Upper lobe of left lung (tissue), 6 donors: Measurements from ENCODE around the gene NOL4L. TPM values are rescaled to one million over a fixed set of nuclear protein-coding genes. Genes with fewer than 3 reads are reported as not detected.
A peak's percentile ranks its signal among the peaks of the same experiment; 100 is the strongest.

ENCODE experiments used
- ATAC-seq, 2 donors: fragments of 200-7000 bp; cut with Tn5 transposase; one replicate each; pipeline ENCODE4 v1.9.1; 2022; ENCODE audit warnings: mild to moderate bottlenecking in 2 of 2, moderate library complexity in 2 of 2; ENCODE audit not compliant: low FRiP score in 2 of 2
- DNase-seq, 2 donors: peaks; one replicate each; pipeline ENCODE4 v3.0.0-alpha.2; 2019 to 2020
- H3K27ac ChIP-seq, 4 donors: fragments of 200-600 bp; sonication (generic); one replicate each; pipeline ENCODE4 v1.5.1; 2016 to 2019
- H3K27me3 ChIP-seq, 4 donors: fragments of 200-600 bp; sonication (generic); one replicate each; pipeline ENCODE4 v1.5.1; 2017 to 2019
- H3K36me3 ChIP-seq, 4 donors: fragments of 200-600 bp; sonication (generic); one replicate each; pipeline ENCODE4 v1.5.1; 2016 to 2019
- H3K4me1 ChIP-seq, 4 donors: fragments of 200-600 bp; sonication (generic); one replicate each; pipeline ENCODE4 v1.5.1; 2018 to 2019
- H3K4me3 ChIP-seq, 4 donors: fragments of 200-600 bp; sonication (generic); one replicate each; pipeline ENCODE4 v1.5.1; 2017 to 2019; ENCODE audit warnings: mild to moderate bottlenecking in 2 of 4, moderate library complexity in 1 of 4
- H3K9me3 ChIP-seq, 4 donors: fragments of 200-600 bp; sonication (generic); one replicate each; pipeline ENCODE4 v1.5.1; 2018 to 2019
- CTCF ChIP-seq, 6 experiments: fragments of 450-650 bp in 4 of 6; fragments of 200-600 bp in 2 of 6; sonication (generic) in 2 of 6; IDR thresholded peaks; one replicate each; pipeline ENCODE4 v1.5.1; 2016 to 2019; ENCODE audit warnings: antibody characterized with exemption in 6 of 6
- EP300 ChIP-seq, 4 donors: sonication (generic); formaldehyde crosslinking; IDR thresholded peaks; one replicate each; pipeline ENCODE4 v1.5.1; 2017; ENCODE audit warnings: antibody characterized with exemption in 4 of 4, control low read depth in 2 of 4
- POLR2A ChIP-seq, 4 donors: fragments of 450-650 bp; IDR thresholded peaks; one replicate each; pipeline ENCODE4 v1.5.1; 2016 to 2017; ENCODE audit warnings: antibody characterized with exemption in 4 of 4, mild to moderate bottlenecking in 2 of 4
- POLR2AphosphoS5 ChIP-seq, 2 donors: sonication (generic); formaldehyde crosslinking; IDR thresholded peaks; one replicate each; pipeline ENCODE4 v1.5.1; 2017; ENCODE audit warnings: antibody characterized with exemption in 2 of 2
- WGBS, 2 donors: methylation state at CpG; one replicate each; pipeline ENCODE4 v1.1.5; 2017 to 2018; 5-methylcytosine and 5-hydroxymethylcytosine counted together
- total RNA-seq, 6 donors: library from RNA; depleted of rRNA in 4 of 6; stranded (reverse); fragments of >200 nt in 4 of 6; gene quantifications; one replicate each; pipeline versions ENCODE4 v1.1.0 to v1.2.1, GENCODE V29; 2016 to 2021
- donor health status: DM: no; HTN: no; CAD: no; lungs with moderate emphysema.
- donor health status: DM: no; HTN: yes; CAD: no; lungs with severe emphysema.

The NOL4L gene
- total RNA-seq, 6 donors from 2014 or later = 13.4 to 40.2 (median 19.0) TPM

- TF ChIP-seq POLR2AphosphoS5 (IDR thresholded peaks at IDR 0.05) (no peak), EP300 (IDR thresholded peaks at IDR 0.05) (no peak)
- Histone ChIP-seq H3K9me3 (no peaks in the 10 kb centered on the region), H3K27me3 (no peaks in the 10 kb centered on the region), H3K36me3 (peaks cover 0 to 69% (median 25%) of the 10 kb centered on the region in 4 donors), H3K4me1 (peaks cover 20 to 43% (median 33%) of the 10 kb centered on the region in 4 donors), H3K4me3 (no peak overlapping the region), H3K27ac (peak overlapping the region in 2 of 4 donors; percentile 37 to 52)
- no peak for ATAC-seq
- peak in 1 of 2 donors; percentile 21 for DNase-seq
- WGBS, 2 donors = 37 to 63% methylated on average over 11 to 12 of the region's 12 CpGs
These were observed 139.4 kb downstream of the NOL4L start for GRCh38 chr20:32445539-32446273.

DNA sequence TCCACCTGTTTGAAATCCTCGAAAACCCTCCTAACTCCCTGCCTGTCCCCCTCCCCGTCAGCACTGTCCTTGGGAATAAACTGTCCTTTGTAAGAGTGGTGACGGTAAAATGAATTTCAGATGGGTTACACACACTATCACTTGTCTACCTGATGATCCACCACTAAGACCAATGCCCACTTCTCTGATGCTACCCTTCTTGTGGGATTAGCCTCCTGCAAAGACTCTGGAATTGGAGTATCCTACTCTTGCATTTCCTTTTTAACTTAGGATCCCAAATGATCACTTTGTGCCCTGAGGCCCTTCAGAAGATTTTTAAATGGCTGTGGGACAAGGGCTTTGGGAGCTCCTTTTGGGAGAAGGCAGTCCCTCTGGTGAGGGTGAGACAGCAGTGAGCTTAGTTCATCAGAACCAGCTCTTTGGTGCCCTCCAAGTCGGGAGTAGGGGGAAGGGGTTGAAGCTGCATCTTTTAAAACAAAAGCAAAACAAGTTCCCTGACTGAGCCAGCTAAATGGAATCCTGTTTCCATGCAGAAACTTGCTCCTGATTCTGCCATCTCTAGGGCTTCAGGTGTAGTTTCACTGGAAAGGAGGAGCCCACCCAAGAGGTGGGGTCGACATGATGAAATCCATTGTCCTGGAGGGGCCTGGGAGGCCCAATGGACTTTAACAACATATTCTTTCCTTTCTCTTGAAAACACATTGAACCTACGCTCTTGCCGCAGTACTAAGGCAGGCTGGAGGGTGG is 140.5 kb downstream of the NOL4L start:
- WGBS, 2 donors = 85 to 87% methylated on average over 7 of the region's 7 CpGs
- Histone ChIP-seq H3K27me3 (no peaks in the 10 kb centered on the region), H3K9me3 (no peaks in the 10 kb centered on the region), H3K4me1 (peaks cover 10 to 33% (median 22%) of the 10 kb centered on the region in 4 donors), H3K4me3 (no peak overlapping the region), H3K27ac (peak overlapping the region in 1 of 4 donors; percentile 52), H3K36me3 (peaks cover 0 to 69% (median 22%) of the 10 kb centered on the region in 4 donors)
- TF ChIP-seq POLR2A (IDR thresholded peaks at IDR 0.05) = no peak
- TF ChIP-seq EP300 (IDR thresholded peaks at IDR 0.05) = no peak
- no peak for TF ChIP-seq POLR2AphosphoS5 (IDR thresholded peaks at IDR 0.05)
- no peak for TF ChIP-seq CTCF (IDR thresholded peaks at IDR 0.05)
- DNase-seq (peak in 1 of 2 donors; percentile 3), ATAC-seq (no peak)

GRCh38 chr20:32443386-32443974 is 141.7 kb downstream of the NOL4L start:
- Histone ChIP-seq H3K27ac (no peak overlapping the region), H3K4me1 (peaks cover 4 to 21% (median 14%) of the 10 kb centered on the region in 4 donors), H3K36me3 (peaks cover 0 to 78% (median 31%) of the 10 kb centered on the region in 4 donors), H3K9me3 (no peaks in the 10 kb centered on the region), H3K27me3 (no peaks in the 10 kb centered on the region), H3K4me3 (no peak overlapping the region)
- 82 to 91% methylated on average over 3 of the region's 3 CpGs for WGBS, 2 donors
- no peak for ATAC-seq
- no peak for TF ChIP-seq EP300 (IDR thresholded peaks at IDR 0.05)
- TF ChIP-seq POLR2AphosphoS5 (IDR thresholded peaks at IDR 0.05) = no peak
- peak in 1 of 2 donors; percentile 8 for DNase-seq

GRCh38 chr20:32442630-32443373 is 142.3 kb downstream of the NOL4L start:
- Histone ChIP-seq H3K4me3 (no peak overlapping the region), H3K9me3 (no peaks in the 10 kb centered on the region), H3K4me1 (peaks cover 4 to 21% (median 14%) of the 10 kb centered on the region in 4 donors), H3K36me3 (peaks cover 0 to 78% (median 33%) of the 10 kb centered on the region in 4 donors), H3K27me3 (no peaks in the 10 kb centered on the region), H3K27ac (no peak overlapping the region)
- 78 to 81% methylated on average over 10 of the region's 10 CpGs for WGBS, 2 donors
- ATAC-seq = no peak
- peak in 1 of 2 donors; percentile 3 for DNase-seq
- no peak for TF ChIP-seq POLR2AphosphoS5 (IDR thresholded peaks at IDR 0.05)
- TF ChIP-seq CTCF (IDR thresholded peaks at IDR 0.05) = no peak
- no peak for TF ChIP-seq EP300 (IDR thresholded peaks at IDR 0.05)
- no peak for TF ChIP-seq POLR2A (IDR thresholded peaks at IDR 0.05)

GRCh38 chr20:32441638-32442037 is 143.5 kb downstream of the NOL4L start:
- Histone ChIP-seq H3K9me3 (no peaks in the 10 kb centered on the region), H3K4me3 (no peak overlapping the region), H3K4me1 (peaks cover 4 to 18% (median 14%) of the 10 kb centered on the region in 4 donors), H3K36me3 (peaks cover 0 to 78% (median 35%) of the 10 kb centered on the region in 4 donors), H3K27ac (no peak overlapping the region), H3K27me3 (no peaks in the 10 kb centered on the region)
- ATAC-seq (no peak), DNase-seq (peak in 1 of 2 donors; percentile 3)
- WGBS, 2 donors = 92 to 100% methylated on average over 4 of the region's 4 CpGs
- TF ChIP-seq POLR2AphosphoS5 (IDR thresholded peaks at IDR 0.05) = no peak
- TF ChIP-seq CTCF (IDR thresholded peaks at IDR 0.05) = no peak
- TF ChIP-seq POLR2A (IDR thresholded peaks at IDR 0.05) = no peak
- no peak for TF ChIP-seq EP300 (IDR thresholded peaks at IDR 0.05)
